ENCODE data around the gene PIK3R4. TPM values are rescaled to one million over a fixed set of nuclear protein-coding genes. Genes with fewer than 3 reads are reported as not detected.

Gene PIK3R4
- total RNA-seq, 4 donors from 2014 or later, result 25.0 to 51.0 (median 33.2) TPM

DNA sequence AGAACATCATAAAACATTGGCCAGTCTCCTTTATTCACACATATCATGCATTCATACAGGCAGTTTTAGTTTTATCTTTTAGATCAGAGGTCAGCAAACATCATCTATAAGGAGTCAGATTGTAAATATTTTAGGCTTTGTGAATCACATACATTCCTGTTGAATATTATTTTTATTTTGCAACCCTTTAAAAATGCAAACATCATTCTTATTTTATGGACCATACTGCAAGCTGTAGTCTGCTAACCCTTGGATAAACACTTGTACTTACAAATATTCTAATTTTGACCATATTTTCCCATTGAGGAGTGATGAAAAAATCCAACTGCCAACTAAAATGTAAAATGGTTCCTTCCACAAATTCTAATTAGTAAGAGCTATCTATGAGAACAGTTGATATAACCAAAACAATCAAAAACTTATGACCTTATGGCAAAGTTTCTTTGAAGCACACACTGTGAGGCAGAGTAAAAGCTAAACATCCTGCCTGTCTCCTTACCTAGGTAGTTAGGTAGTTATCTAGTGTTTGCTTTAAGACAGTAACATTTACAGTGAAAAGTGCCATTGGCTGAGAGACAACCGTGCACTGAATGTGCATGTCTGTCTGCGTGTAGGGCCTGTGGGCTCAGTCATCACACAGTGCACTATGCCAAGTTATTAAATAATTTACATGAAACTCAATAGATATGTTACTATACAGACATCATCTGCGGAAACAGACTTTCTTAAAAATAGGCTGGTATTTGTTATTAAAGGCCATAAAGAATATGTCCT, 57.7 kb downstream of the PIK3R4 start:
- TF ChIP-seq, protein P1, sequence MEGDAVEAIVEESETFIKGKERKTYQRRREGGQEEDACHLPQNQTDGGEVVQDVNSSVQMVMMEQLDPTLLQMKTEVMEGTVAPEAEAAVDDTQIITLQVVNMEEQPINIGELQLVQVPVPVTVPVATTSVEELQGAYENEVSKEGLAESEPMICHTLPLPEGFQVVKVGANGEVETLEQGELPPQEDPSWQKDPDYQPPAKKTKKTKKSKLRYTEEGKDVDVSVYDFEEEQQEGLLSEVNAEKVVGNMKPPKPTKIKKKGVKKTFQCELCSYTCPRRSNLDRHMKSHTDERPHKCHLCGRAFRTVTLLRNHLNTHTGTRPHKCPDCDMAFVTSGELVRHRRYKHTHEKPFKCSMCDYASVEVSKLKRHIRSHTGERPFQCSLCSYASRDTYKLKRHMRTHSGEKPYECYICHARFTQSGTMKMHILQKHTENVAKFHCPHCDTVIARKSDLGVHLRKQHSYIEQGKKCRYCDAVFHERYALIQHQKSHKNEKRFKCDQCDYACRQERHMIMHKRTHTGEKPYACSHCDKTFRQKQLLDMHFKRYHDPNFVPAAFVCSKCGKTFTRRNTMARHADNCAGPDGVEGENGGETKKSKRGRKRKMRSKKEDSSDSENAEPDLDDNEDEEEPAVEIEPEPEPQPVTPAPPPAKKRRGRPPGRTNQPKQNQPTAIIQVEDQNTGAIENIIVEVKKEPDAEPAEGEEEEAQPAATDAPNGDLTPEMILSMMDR (IDR thresholded peaks at IDR 0.05; ENCODE audit: low read depth), result no peak

DNA sequence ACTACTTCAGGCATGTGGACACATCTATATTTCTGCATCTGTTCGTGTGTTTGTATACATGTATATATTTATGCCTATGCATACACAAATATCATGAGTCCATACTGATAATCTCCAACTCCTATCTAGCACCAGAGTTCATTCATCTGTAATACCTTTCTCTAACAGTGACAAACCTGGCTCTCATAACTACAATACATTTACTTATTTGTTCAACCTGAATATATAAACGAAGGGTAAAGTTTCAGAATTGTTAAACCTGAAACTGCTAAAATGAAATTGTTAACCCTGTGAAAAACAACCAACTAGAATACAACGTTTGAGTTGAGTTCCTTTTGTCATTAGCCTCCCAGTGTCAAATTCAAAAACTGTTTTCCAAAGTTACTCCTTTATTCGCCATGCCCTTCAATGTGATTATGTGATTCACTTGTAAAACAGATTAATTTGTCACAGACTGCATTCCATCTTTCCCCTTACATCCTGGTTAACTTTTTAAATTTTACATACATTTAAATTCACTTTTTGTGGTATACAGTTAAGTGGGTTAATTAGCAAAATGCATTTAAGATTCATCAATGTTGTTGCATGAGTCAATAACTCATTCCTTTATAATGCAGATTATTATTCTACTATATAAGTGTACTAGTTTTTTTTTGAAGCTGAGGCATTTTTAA, 58.5 kb downstream of the PIK3R4 start:
- TF ChIP-seq, protein P1 (IDR thresholded peaks at IDR 0.05; ENCODE audit: low read depth), result no peak

DNA sequence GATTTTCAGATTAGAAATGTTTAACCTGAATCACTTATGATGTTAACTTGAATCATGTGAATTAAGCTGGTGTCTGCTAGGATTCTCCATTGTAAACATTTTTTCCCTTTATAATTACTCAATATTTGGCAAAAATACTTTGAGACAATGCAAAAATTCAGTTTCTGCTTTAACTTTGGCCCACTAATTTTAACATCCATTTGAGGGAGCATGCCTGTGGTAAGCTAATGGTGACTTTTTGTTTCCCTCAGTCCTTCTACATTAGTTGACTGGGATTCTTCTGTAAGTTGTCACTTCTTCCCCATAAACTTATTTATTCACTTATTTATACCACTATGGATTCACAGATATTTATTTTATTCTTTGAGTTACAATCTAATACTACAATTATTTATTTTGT, 59.3 kb downstream of the PIK3R4 start:
- TF ChIP-seq, protein P1 (IDR thresholded peaks at IDR 0.05; ENCODE audit: low read depth), result no peak

DNA sequence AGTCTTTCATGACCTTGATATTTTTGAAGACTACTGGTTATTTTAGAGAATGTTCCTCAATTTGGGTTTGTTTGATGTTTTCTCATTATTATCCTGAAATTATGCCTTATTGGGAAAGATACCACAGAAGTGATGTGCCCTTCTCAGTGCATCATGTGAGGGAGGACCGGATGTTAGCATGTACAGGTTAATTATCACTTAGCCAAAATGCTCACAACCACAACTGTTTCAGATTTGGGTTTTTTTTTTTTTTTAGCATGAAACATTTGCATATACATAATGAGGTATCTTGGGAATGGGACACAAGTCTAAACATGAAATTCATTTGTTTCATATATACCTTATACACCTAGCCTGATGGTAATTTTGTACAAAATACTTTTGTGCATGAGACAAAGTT, 59.8 kb downstream of the PIK3R4 start:
- TF ChIP-seq, protein P1 (IDR thresholded peaks at IDR 0.05; ENCODE audit: low read depth), result no peak

DNA sequence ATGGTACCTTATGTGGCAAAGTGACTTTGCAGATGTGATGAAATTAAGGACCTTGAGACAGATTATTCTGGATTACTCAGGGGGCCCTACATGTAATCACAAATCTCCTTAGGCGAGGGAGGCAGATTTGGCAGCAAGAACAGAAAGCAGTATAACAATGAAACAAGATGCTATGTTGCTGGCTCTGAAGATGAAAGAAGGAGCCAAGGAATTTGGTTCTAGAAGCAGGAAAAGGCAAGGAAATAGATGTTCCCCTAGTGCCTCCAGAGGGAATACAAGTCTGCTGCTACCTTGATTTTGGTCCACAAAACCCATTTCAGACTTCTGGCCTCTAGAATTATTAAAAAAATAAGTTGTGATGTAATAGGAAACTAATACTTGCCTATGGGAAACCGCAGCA, 64.5 kb downstream of the PIK3R4 start:
- TF ChIP-seq, protein P1 (IDR thresholded peaks at IDR 0.05; ENCODE audit: low read depth), result no peak

DNA sequence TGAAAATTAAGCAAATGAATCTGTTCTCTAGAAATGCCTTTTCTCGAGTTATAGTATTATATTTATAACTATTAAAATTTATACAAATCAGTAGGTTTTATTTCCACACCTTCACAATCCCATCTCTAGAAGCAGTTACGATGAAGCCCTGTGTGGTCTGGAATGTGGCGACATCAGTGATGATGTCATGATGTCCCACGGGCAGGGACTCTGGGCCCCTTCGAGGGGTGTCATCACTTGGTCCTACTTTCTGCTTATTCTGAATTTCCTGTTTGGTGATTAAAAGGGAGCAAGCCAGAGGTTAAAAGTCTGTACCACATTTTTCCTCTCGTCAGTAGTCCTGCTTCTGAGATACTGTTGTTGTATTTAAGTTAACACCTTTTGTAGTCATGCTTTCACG, 67.4 kb downstream of the PIK3R4 start:
- TF ChIP-seq, protein P1 (IDR thresholded peaks at IDR 0.05; ENCODE audit: low read depth), result no peak

DNA sequence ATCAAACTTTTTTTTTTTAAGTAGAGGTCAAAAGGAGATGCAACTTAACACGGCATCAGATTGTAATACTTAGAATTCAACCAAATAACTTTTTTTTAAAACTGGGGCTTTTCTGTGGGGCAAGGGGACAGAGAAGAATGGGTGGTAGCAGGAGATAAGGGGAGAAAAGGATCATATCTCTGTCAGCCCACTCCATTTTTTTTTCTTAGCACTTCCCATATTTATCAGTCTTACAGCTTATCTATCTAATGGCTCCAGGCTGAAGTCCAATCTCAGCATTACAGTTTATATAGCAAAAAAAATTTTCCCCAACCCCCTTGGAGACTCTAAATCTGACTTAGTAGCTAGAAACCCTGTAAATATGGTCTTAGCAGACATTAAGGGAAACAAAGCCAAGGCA, 69.3 kb downstream of the PIK3R4 start:
- TF ChIP-seq, protein P1 (IDR thresholded peaks at IDR 0.05; ENCODE audit: low read depth), result no peak
